ENCODE data around the gene CCT7. TPM values are rescaled to one million over a fixed set of nuclear protein-coding genes. Genes with fewer than 3 reads are reported as not detected.

Gene CCT7
- polyA plus RNA-seq, 1 donor from 2014 or later, result 310 TPM

- H3K36me3 ChIP-seq (ENCODE audit: insufficient read depth, low read length), result no peaks in the 10 kb centered on the region
- peaks cover 36% of the 10 kb centered on the region for H3K27me3 ChIP-seq (ENCODE audit: insufficient read depth, low read depth, low read length)
- no peak for TF ChIP-seq RAD21 (conservative IDR thresholded peaks at IDR 0.05)
- TF ChIP-seq POLR2AphosphoS5 (IDR thresholded peaks at IDR 0.05), result no peak
- TF ChIP-seq CTCF (IDR thresholded peaks at IDR 0.05; ENCODE audit: poor library complexity, severe bottlenecking), result peak; percentile 34
- no peak for TF ChIP-seq MXI1 (conservative IDR thresholded peaks at IDR 0.05; ENCODE audit: poor library complexity, severe bottlenecking)
- H3K9ac ChIP-seq (ENCODE audit: low read length), result peak overlapping the region; percentile 84
- H3K9me2 ChIP-seq (ENCODE audit: insufficient read depth, low read length), result no peaks in the 10 kb centered on the region
- H3K79me2 ChIP-seq (replicated peaks; ENCODE audit: insufficient read depth, low read length), result no peaks in the 10 kb centered on the region
- H3K4me2 ChIP-seq (ENCODE audit: low read length), result peak overlapping the region; percentile 96
- H3K4me3 ChIP-seq (ENCODE audit: low read length), result peak overlapping the region; percentile 92
- no peaks in the 10 kb centered on the region for H3F3A ChIP-seq (ENCODE audit: insufficient read depth, low read length, poor library complexity, severe bottlenecking)
- H3K27ac ChIP-seq (ENCODE audit: low read length), result no peak overlapping the region
- no peaks in the 10 kb centered on the region for H4K20me1 ChIP-seq (ENCODE audit: insufficient read depth)
- peak overlapping the region; percentile 76 for H2AFZ ChIP-seq (ENCODE audit: low read depth, low read length)
- H3K9me3 ChIP-seq (ENCODE audit: low read length), result no peaks in the 10 kb centered on the region
Measured at GRCh38 chr2:73282924-73283544, 48.9 kb downstream of the CCT7 start.

DNA sequence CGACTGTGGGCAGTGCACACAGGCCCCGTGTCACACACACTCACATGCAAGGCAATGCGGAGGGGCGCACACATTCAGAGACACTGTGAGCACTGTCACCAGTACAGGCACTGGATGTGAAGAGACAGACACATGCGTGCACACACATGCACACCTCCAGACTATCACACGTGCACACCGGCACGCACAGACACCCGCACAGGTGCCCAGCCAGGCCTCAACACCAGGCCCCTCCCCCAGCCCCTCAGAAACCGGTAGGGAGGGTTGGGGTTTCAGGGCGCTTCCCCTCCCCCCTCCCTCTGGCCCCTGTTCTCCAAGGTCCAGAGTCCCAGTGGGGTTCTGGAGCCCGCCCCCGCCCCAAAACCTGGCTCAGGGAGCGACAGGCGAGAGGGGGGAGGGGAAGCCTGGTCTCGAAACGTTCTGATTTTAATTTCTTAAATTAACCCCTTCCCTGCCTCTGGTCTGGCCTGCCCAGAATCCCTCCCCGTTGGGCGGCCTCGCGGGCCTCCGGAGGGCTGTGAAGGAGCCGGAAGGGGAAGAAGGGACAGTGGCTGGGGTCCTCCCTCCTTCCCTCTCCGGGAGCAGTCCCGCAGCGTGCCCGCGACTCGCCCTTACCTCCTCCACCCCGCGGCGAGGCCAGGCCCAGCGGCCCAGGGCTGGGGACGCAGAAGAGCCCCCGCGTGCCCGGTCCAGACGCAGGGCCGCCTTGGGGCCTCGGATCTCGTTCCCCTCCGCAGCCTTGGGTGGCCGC lies 49.6 kb downstream of the CCT7 start:
- Histone ChIP-seq H3K9ac (ENCODE audit: low read length) (peak overlapping the region; percentile 84), H2AFZ (ENCODE audit: low read depth, low read length) (peak overlapping the region; percentile 76), H3K9me2 (ENCODE audit: insufficient read depth, low read length) (no peaks in the 10 kb centered on the region), H3K9me3 (ENCODE audit: low read length) (no peaks in the 10 kb centered on the region), H3K27me3 (ENCODE audit: insufficient read depth, low read depth, low read length) (peaks cover 43% of the 10 kb centered on the region), H3K79me2 (replicated peaks; ENCODE audit: insufficient read depth, low read length) (no peaks in the 10 kb centered on the region), H3K36me3 (ENCODE audit: insufficient read depth, low read length) (no peaks in the 10 kb centered on the region), H3K4me3 (ENCODE audit: low read length) (peak overlapping the region; percentile 92), H4K20me1 (ENCODE audit: insufficient read depth) (no peaks in the 10 kb centered on the region), H3K27ac (ENCODE audit: low read length) (no peak overlapping the region), H3K4me2 (ENCODE audit: low read length) (peak overlapping the region; percentile 96), H3F3A (ENCODE audit: insufficient read depth, low read length, poor library complexity, severe bottlenecking) (no peaks in the 10 kb centered on the region)
- TF ChIP-seq RAD21 (conservative IDR thresholded peaks at IDR 0.05) (no peak), MXI1 (conservative IDR thresholded peaks at IDR 0.05; ENCODE audit: poor library complexity, severe bottlenecking) (peak; percentile 94), POLR2AphosphoS5 (IDR thresholded peaks at IDR 0.05) (peak; percentile 24)

- H3K27me3 ChIP-seq (ENCODE audit: insufficient read depth, low read depth, low read length), result peaks cover 51% of the 10 kb centered on the region
- H3K4me2 ChIP-seq (ENCODE audit: low read length), result peak within 1 kb of the TSS; percentile 96
- no peaks in the 10 kb centered on the region for H3K79me2 ChIP-seq (replicated peaks; ENCODE audit: insufficient read depth, low read length)
- no peaks in the 10 kb centered on the region for H3F3A ChIP-seq (ENCODE audit: insufficient read depth, low read length, poor library complexity, severe bottlenecking)
- no peaks in the 10 kb centered on the region for H3K9me3 ChIP-seq (ENCODE audit: low read length)
- H3K36me3 ChIP-seq (ENCODE audit: insufficient read depth, low read length), result no peaks in the 10 kb centered on the region
- TF ChIP-seq RAD21 (conservative IDR thresholded peaks at IDR 0.05) (no peak), SMC3 (conservative IDR thresholded peaks at IDR 0.05; ENCODE audit: poor library complexity) (no peak), TAF1 (IDR thresholded peaks at IDR 0.05; ENCODE audit: low read depth) (peak; percentile 18), POLR2AphosphoS5 (IDR thresholded peaks at IDR 0.05) (no peak), CTCF (IDR thresholded peaks at IDR 0.05; ENCODE audit: poor library complexity, severe bottlenecking) (no peak)
- peak within 1 kb of the TSS; percentile 84 for H3K9ac ChIP-seq (ENCODE audit: low read length)
- no peak within 1 kb of the TSS for H3K27ac ChIP-seq (ENCODE audit: low read length)
- H3K9me2 ChIP-seq (ENCODE audit: insufficient read depth, low read length), result no peaks in the 10 kb centered on the region
- H2AFZ ChIP-seq (ENCODE audit: low read depth, low read length), result peak within 1 kb of the TSS; percentile 76
- no peaks in the 10 kb centered on the region for H4K20me1 ChIP-seq (ENCODE audit: insufficient read depth)
- peak within 1 kb of the TSS; percentile 92 for H3K4me3 ChIP-seq (ENCODE audit: low read length)
Measured at GRCh38 chr2:73284296-73285158, 50.4 kb downstream of the CCT7 start, which contains the start of gene FBXO41. FBXO41 (minus strand) TSS chr2:73284478; CDS start chr2:73269630, 14,848 bp downstream.

Data from neural cell (in vitro differentiated cells).